Loucy (cell line): Measurements from ENCODE around the gene CEACAM21.

Experiments
- H2AFZ ChIP-seq: fragments of 200-600 bp; sonication (generic); 2 replicates; pipeline ENCODE4 v1.6.0; 2016; ENCODE audit warnings: antibody characterized with exemption, mild to moderate bottlenecking, low read length, moderate library complexity
- H3F3A ChIP-seq: fragments of 200-600 bp; 2 replicates; pipeline ENCODE4 v1.6.0; 2016; ENCODE audit warnings: antibody characterized with exemption, low read depth, mild to moderate bottlenecking
- H3K27me3 ChIP-seq: fragments of 200-600 bp; sonication (generic); 2 replicates; pipeline ENCODE4 v1.6.1; 2014; ENCODE audit warnings: low read length, mild to moderate bottlenecking; ENCODE audit not compliant: insufficient read depth, poor library complexity, severe bottlenecking
- H3K36me3 ChIP-seq: fragments of 200-600 bp; sonication (generic); 2 replicates; pipeline ENCODE4 v1.6.1; 2016; ENCODE audit warnings: low read length; ENCODE audit not compliant: insufficient read depth
- H3K4me1 ChIP-seq: fragments of 200-600 bp; sonication (generic); 2 replicates; pipeline ENCODE4 v1.5.1; 2014; ENCODE audit warnings: low read length, mild to moderate bottlenecking; ENCODE audit not compliant: insufficient read depth, poor library complexity, severe bottlenecking
- H3K4me2 ChIP-seq: fragments of 200-600 bp; sonication (generic); 2 replicates; pipeline ENCODE4 v1.6.0; 2014; ENCODE audit warnings: antibody characterized with exemption, low read length, low read depth, mild to moderate bottlenecking; ENCODE audit not compliant: poor library complexity, severe bottlenecking
- H3K4me3 ChIP-seq: fragments of 200-600 bp; sonication (generic); 2 replicates; pipeline ENCODE4 v1.5.1; 2014; ENCODE audit warnings: low read length, mild to moderate bottlenecking, mixed read lengths; ENCODE audit not compliant: poor library complexity, severe bottlenecking
- H3K79me2 ChIP-seq: fragments of 200-600 bp; sonication (generic); 2 replicates; pipeline ENCODE4 v1.6.1; 2014; ENCODE audit warnings: low read length; ENCODE audit not compliant: insufficient read depth
- H3K9ac ChIP-seq: fragments of 200-600 bp; sonication (generic); 2 replicates; pipeline ENCODE4 v1.6.0; 2014; ENCODE audit warnings: mild to moderate bottlenecking, low read depth, low read length, moderate library complexity; ENCODE audit not compliant: poor library complexity, severe bottlenecking
- H3K9me2 ChIP-seq: fragments of 200-600 bp; sonication (generic); replicated peaks from 2 replicates; pipeline ENCODE4 v1.6.1; 2016; ENCODE audit warnings: low read depth, low read length, mixed read lengths
- H3K9me3 ChIP-seq: fragments of 200-600 bp; sonication (generic); 2 replicates; pipeline ENCODE4 v1.6.1; 2014; ENCODE audit warnings: mild to moderate bottlenecking, antibody characterized with exemption, low read length, low read depth; ENCODE audit not compliant: insufficient read depth
- H4K20me1 ChIP-seq: fragments of 200-600 bp; sonication (generic); 2 replicates; pipeline ENCODE4 v1.6.0; 2014; ENCODE audit warnings: antibody characterized with exemption, low read length, mild to moderate bottlenecking; ENCODE audit not compliant: insufficient read depth, poor library complexity, severe bottlenecking
- CTCF ChIP-seq: fragments of 200-600 bp; sonication (generic); conservative IDR thresholded peaks from 2 replicates; pipeline ENCODE4 v1.5.1; 2014; ENCODE audit warnings: mild to moderate bottlenecking, antibody characterized with exemption, low read length
- EZH2phosphoT487 ChIP-seq: fragments of 200-600 bp; IDR thresholded peaks from 2 replicates; pipeline ENCODE4 v1.6.1; 2018; ENCODE audit warnings: antibody characterized with exemption, mild to moderate bottlenecking, moderate library complexity, borderline replicate concordance

CEACAM21 gene

GRCh38 chr19:41549884-41550283, 26.1 kb upstream of the CEACAM21 start:
- Histone ChIP-seq H2AFZ (no peak overlapping the region), H3K4me1 (peaks cover 83% of the 10 kb centered on the region), H3F3A (peaks cover 22% of the 10 kb centered on the region), H3K9me2 (no peaks in the 10 kb centered on the region), H3K27me3 (no peaks in the 10 kb centered on the region), H3K79me2 (peaks cover 37% of the 10 kb centered on the region), H3K4me2 (peak overlapping the region; percentile 67), H4K20me1 (no peaks in the 10 kb centered on the region), H3K9ac (peak overlapping the region; percentile 74), H3K36me3 (no peaks in the 10 kb centered on the region; the same call in 1 of the 2 replicates), H3K4me3 (peak overlapping the region; percentile 71), H3K9me3 (peaks cover 8% of the 10 kb centered on the region; the same call in 1 of the 2 replicates)
- TF ChIP-seq EZH2phosphoT487: no peak
- TF ChIP-seq CTCF: no peak

- Histone ChIP-seq H3K9me2 (no peaks in the 10 kb centered on the region), H2AFZ (no peak overlapping the region), H3K36me3 (no peaks in the 10 kb centered on the region; the same call in 1 of the 2 replicates), H3K79me2 (peaks cover 37% of the 10 kb centered on the region), H4K20me1 (no peaks in the 10 kb centered on the region), H3F3A (peaks cover 24% of the 10 kb centered on the region), H3K9ac (peak overlapping the region; percentile 54), H3K4me3 (peak overlapping the region; percentile 71), H3K4me1 (peaks cover 85% of the 10 kb centered on the region), H3K4me2 (peak overlapping the region; percentile 67), H3K27me3 (no peaks in the 10 kb centered on the region), H3K9me3 (peaks cover 8% of the 10 kb centered on the region; the same call in 1 of the 2 replicates)
- TF ChIP-seq CTCF (no peak), EZH2phosphoT487 (no peak)
Observed at GRCh38 chr19:41551212-41551610, 24.8 kb upstream of the CEACAM21 start.

GRCh38 chr19:41551711-41552110, 24.3 kb upstream of the CEACAM21 start:
- H3K4me1 ChIP-seq: peaks cover 85% of the 10 kb centered on the region
- H2AFZ ChIP-seq: no peak overlapping the region
- peaks cover 8% of the 10 kb centered on the region; the same call in 1 of the 2 replicates for H3K9me3 ChIP-seq
- H4K20me1 ChIP-seq: no peaks in the 10 kb centered on the region
- no peak for TF ChIP-seq CTCF
- no peak for TF ChIP-seq EZH2phosphoT487
- peak overlapping the region; percentile 67 for H3K4me2 ChIP-seq
- peak overlapping the region; percentile 54 for H3K9ac ChIP-seq
- H3F3A ChIP-seq: peaks cover 24% of the 10 kb centered on the region
- H3K27me3 ChIP-seq: no peaks in the 10 kb centered on the region
- peaks cover 37% of the 10 kb centered on the region for H3K79me2 ChIP-seq
- no peaks in the 10 kb centered on the region; the same call in 1 of the 2 replicates for H3K36me3 ChIP-seq
- no peaks in the 10 kb centered on the region for H3K9me2 ChIP-seq
- peak overlapping the region; percentile 71 for H3K4me3 ChIP-seq
